ENCODE results near the gene PGAP2. TPM values are rescaled to one million over a fixed set of nuclear protein-coding genes. Genes with fewer than 3 reads are reported as not detected.
A peak's percentile ranks its signal among the peaks of the same experiment; 100 is the strongest.

Gene PGAP2
- total and polyA plus RNA-seq, 4 donors = 3.9 to 17.7 (median 8.9) TPM

GRCh38 chr11:3861683-3862082, 53.3 kb downstream of the PGAP2 start:
- 53 to 56% methylated on average over 1 of the region's 1 CpG for WGBS, 2 donors
- Histone ChIP-seq H3K4me3 (ENCODE audit: low read length in 2 of 2) (no peak overlapping the region), H3K4me1 (ENCODE audit: control insufficient read depth in 1 of 2, insufficient read depth in 2 of 2, low read length in 2 of 2) (peaks cover 9 to 30% of the 10 kb centered on the region in 2 donors), H3K9me3 (ENCODE audit: control insufficient read depth, low read length) (no peaks in the 10 kb centered on the region), H3K27me3 (ENCODE audit: control insufficient read depth in 1 of 2, insufficient read depth in 2 of 2, low read length in 1 of 2) (no peaks in the 10 kb centered on the region), H3K36me3 (ENCODE audit: control insufficient read depth in 1 of 2, insufficient read depth in 2 of 2, low read length in 1 of 2) (no peaks in the 10 kb centered on the region), H3K27ac (ENCODE audit: low read depth in 1 of 2, low read length in 2 of 2) (no peak overlapping the region)
- DNase-seq (no peak), ATAC-seq (ENCODE audit: low FRiP score) (no peak)
- intact Hi-C loops (cut with DNase I) = no loop called here

GRCh38 chr11:3865388-3866193, 57.2 kb downstream of the PGAP2 start:
- Histone ChIP-seq H3K36me3 (ENCODE audit: control insufficient read depth in 1 of 2, insufficient read depth in 2 of 2, low read length in 1 of 2) (no peaks in the 10 kb centered on the region), H3K4me3 (ENCODE audit: low read length in 2 of 2) (no peak overlapping the region), H3K4me1 (ENCODE audit: control insufficient read depth in 1 of 2, insufficient read depth in 2 of 2, low read length in 2 of 2) (peaks cover 10 to 21% of the 10 kb centered on the region in 2 donors), H3K9me3 (ENCODE audit: control insufficient read depth, low read length) (no peaks in the 10 kb centered on the region), H3K27ac (ENCODE audit: low read depth in 1 of 2, low read length in 2 of 2) (peak overlapping the region in 1 of 2 donors; percentile 35), H3K27me3 (ENCODE audit: control insufficient read depth in 1 of 2, insufficient read depth in 2 of 2, low read length in 1 of 2) (no peaks in the 10 kb centered on the region)
- ATAC-seq (ENCODE audit: low FRiP score) = no peak
- no peak for DNase-seq
- 28 to 30% methylated on average over 3 of the region's 3 CpGs for WGBS, 2 donors
- intact Hi-C loops (cut with DNase I) = no loop called here

- Histone ChIP-seq H3K4me1 (ENCODE audit: control insufficient read depth in 1 of 2, insufficient read depth in 2 of 2, low read length in 2 of 2) (peaks cover 10 to 21% of the 10 kb centered on the region in 2 donors), H3K4me3 (ENCODE audit: low read length in 2 of 2) (no peak overlapping the region)
- no peak for ATAC-seq (ENCODE audit: low FRiP score)
Observed at GRCh38 chr11:3866206-3866605, 57.8 kb downstream of the PGAP2 start.

GRCh38 chr11:3866836-3867208, 58.5 kb downstream of the PGAP2 start:
- DNase-seq = no peak
- Histone ChIP-seq H3K4me3 (ENCODE audit: low read length in 2 of 2) (no peak overlapping the region), H3K36me3 (ENCODE audit: control insufficient read depth in 1 of 2, insufficient read depth in 2 of 2, low read length in 1 of 2) (no peaks in the 10 kb centered on the region), H3K27ac (ENCODE audit: low read depth in 1 of 2, low read length in 2 of 2) (no peak overlapping the region), H3K4me1 (ENCODE audit: control insufficient read depth in 1 of 2, insufficient read depth in 2 of 2, low read length in 2 of 2) (peaks cover 10 to 18% of the 10 kb centered on the region in 2 donors), H3K9me3 (ENCODE audit: control insufficient read depth, low read length) (no peaks in the 10 kb centered on the region), H3K27me3 (ENCODE audit: control insufficient read depth in 1 of 2, insufficient read depth in 2 of 2, low read length in 1 of 2) (no peaks in the 10 kb centered on the region)
- ATAC-seq (ENCODE audit: low FRiP score) = no peak
- intact Hi-C loops (cut with DNase I) = no loop called here

More at GRCh38 chr11:3866206-3866605, 57.8 kb downstream of the PGAP2 start:
- DNase-seq = no peak
- intact Hi-C loops (cut with DNase I) = no loop called here
- WGBS, 2 donors = 69 to 77% methylated on average over 5 of the region's 5 CpGs
- no peak overlapping the region for H3K27ac ChIP-seq (ENCODE audit: low read depth in 1 of 2, low read length in 2 of 2)
- H3K36me3 ChIP-seq (ENCODE audit: control insufficient read depth in 1 of 2, insufficient read depth in 2 of 2, low read length in 1 of 2) = no peaks in the 10 kb centered on the region
- H3K27me3 ChIP-seq (ENCODE audit: control insufficient read depth in 1 of 2, insufficient read depth in 2 of 2, low read length in 1 of 2) = no peaks in the 10 kb centered on the region
- H3K9me3 ChIP-seq (ENCODE audit: control insufficient read depth, low read length) = no peaks in the 10 kb centered on the region

- peaks cover 10 to 18% of the 10 kb centered on the region in 2 donors for H3K4me1 ChIP-seq (ENCODE audit: control insufficient read depth in 1 of 2, insufficient read depth in 2 of 2, low read length in 2 of 2)
- H3K4me3 ChIP-seq (ENCODE audit: low read length in 2 of 2) = no peak overlapping the region
- DNase-seq (no peak), ATAC-seq (ENCODE audit: low FRiP score) (peak; percentile 31)
- H3K27ac ChIP-seq (ENCODE audit: low read depth in 1 of 2, low read length in 2 of 2) = peak overlapping the region in 1 of 2 donors; percentile 12
- H3K9me3 ChIP-seq (ENCODE audit: control insufficient read depth, low read length) = no peaks in the 10 kb centered on the region
- intact Hi-C loops (cut with DNase I) = no loop called here
- 31 to 37% methylated on average over 6 of the region's 6 CpGs for WGBS, 2 donors
- H3K36me3 ChIP-seq (ENCODE audit: control insufficient read depth in 1 of 2, insufficient read depth in 2 of 2, low read length in 1 of 2) = no peaks in the 10 kb centered on the region
- H3K27me3 ChIP-seq (ENCODE audit: control insufficient read depth in 1 of 2, insufficient read depth in 2 of 2, low read length in 1 of 2) = no peaks in the 10 kb centered on the region
Observed at GRCh38 chr11:3867209-3868091, 59.1 kb downstream of the PGAP2 start.

GRCh38 chr11:3873712-3874349, 65.5 kb downstream of the PGAP2 start:
- Histone ChIP-seq H3K27ac (ENCODE audit: low read depth in 1 of 2, low read length in 2 of 2) (no peak overlapping the region), H3K36me3 (ENCODE audit: control insufficient read depth in 1 of 2, insufficient read depth in 2 of 2, low read length in 1 of 2) (no peaks in the 10 kb centered on the region), H3K9me3 (ENCODE audit: control insufficient read depth, low read length) (no peaks in the 10 kb centered on the region), H3K4me3 (ENCODE audit: low read length in 2 of 2) (no peak overlapping the region), H3K4me1 (ENCODE audit: control insufficient read depth in 1 of 2, insufficient read depth in 2 of 2, low read length in 2 of 2) (no peaks in the 10 kb centered on the region), H3K27me3 (ENCODE audit: control insufficient read depth in 1 of 2, insufficient read depth in 2 of 2, low read length in 1 of 2) (no peaks in the 10 kb centered on the region)
- 45 to 53% methylated on average over 2 of the region's 2 CpGs for WGBS, 2 donors
- intact Hi-C loops (cut with DNase I) = no loop called here
- DNase-seq = no peak
- ATAC-seq (ENCODE audit: low FRiP score) = no peak

Other genes starting within 250 kb of the PGAP2 start
- gene ART5, start 166.6 kb upstream of the PGAP2 start, total RNA-seq = not detected
- not detected for gene ART5, start 166.6 kb upstream of the PGAP2 start, polyA plus RNA-seq
- gene ART1, start 163.4 kb upstream of the PGAP2 start, total RNA-seq = not detected
- gene ART1, start 163.4 kb upstream of the PGAP2 start, polyA plus RNA-seq = not detected
- gene CHRNA10, start 137.2 kb upstream of the PGAP2 start, total RNA-seq = 1 to 10 TPM; 1.0 to 4.0 TPM
- gene CHRNA10, start 137.2 kb upstream of the PGAP2 start, polyA plus RNA-seq = 1 to 10 TPM in 1 of 2 donors, under 1 TPM in 1; 0.13 to 1.5 TPM
- 10 to 100 TPM; 72.7 to 78.6 TPM for gene NUP98, start 11.0 kb upstream of the PGAP2 start, total RNA-seq
- gene NUP98, start 11.0 kb upstream of the PGAP2 start, polyA plus RNA-seq = 10 to 100 TPM; 16.3 to 17.9 TPM
- gene RHOG, start 32.4 kb downstream of the PGAP2 start, total RNA-seq = 10 to 100 TPM; 54.5 to 58.5 TPM
- 10 to 100 TPM; 48.6 to 61.0 TPM for gene RHOG, start 32.4 kb downstream of the PGAP2 start, polyA plus RNA-seq
- 10 to 100 TPM; 63.4 to 69.5 TPM for gene STIM1, start 47.1 kb downstream of the PGAP2 start, total RNA-seq
- gene STIM1, start 47.1 kb downstream of the PGAP2 start, polyA plus RNA-seq = 10 to 100 TPM; 14.9 to 34.1 TPM